Tibial artery (tissue), 4 donors: ENCODE results near the gene ACOT7.
"Not testable (repeated sequence)": the region's sequence is repeated elsewhere in the genome, so short reads cannot be mapped to it uniquely, and the experiment has no call there.

ENCODE experiments used
- DNase-seq, 2 donors: peaks; one replicate each; pipeline ENCODE4 v3.0.0-alpha.2; 2019
- H3K27ac ChIP-seq, 2 donors: fragments of 200-600 bp; sonication (generic) in 1 of 2; 1 replicate in 1 of 2; 2 replicates in 1 of 2; pipeline ENCODE4 v1.5.1; 2018 to 2019; ENCODE audit warnings: mild to moderate bottlenecking in 1 of 2
- H3K27me3 ChIP-seq, 2 donors: fragments of 200-600 bp; sonication (generic) in 1 of 2; one replicate each; pipeline versions ENCODE4 v1.5.1 to v1.6.0; 2016 to 2019
- H3K36me3 ChIP-seq, 3 donors: fragments of 200-600 bp; sonication (generic) in 2 of 3; one replicate each; pipeline ENCODE4 v1.5.1; 2016 to 2019; ENCODE audit warnings: mild to moderate bottlenecking in 2 of 3
- H3K4me1 ChIP-seq, 4 donors: fragments of 200-600 bp; sonication (generic) in 2 of 4; 1 replicate in 3 of 4; 2 replicates in 1 of 4; pipeline ENCODE4 v1.5.1; 2016 to 2019
- H3K4me3 ChIP-seq, 2 donors: fragments of 200-600 bp; sonication (generic) in 1 of 2; 1 replicate in 1 of 2; 2 replicates in 1 of 2; pipeline ENCODE4 v1.5.1; 2018 to 2019; ENCODE audit warnings: mild to moderate bottlenecking in 2 of 2
- H3K9me3 ChIP-seq, 3 donors: fragments of 200-600 bp; sonication (generic) in 1 of 3; one replicate each; pipeline ENCODE4 v1.5.1; 2016 to 2019
- CTCF ChIP-seq, 2 experiments: fragments of 200-600 bp in 1 of 2; fragments of 450-650 bp in 1 of 2; IDR thresholded peaks; one replicate each; pipeline ENCODE4 v1.5.1; 2017 to 2019; ENCODE audit warnings: antibody characterized with exemption in 2 of 2, mild to moderate bottlenecking in 1 of 2, moderate library complexity in 1 of 2
- intact Hi-C: fragments of 100-400 bp; cut with DNase I; formaldehyde crosslinking; loops from one replicate; pipeline ENCODE4 v1.15.0; 2023; ENCODE audit warnings: low total_unique reads

The ACOT7 gene

GRCh38 chr1:6313393-6314200 lies 80.0 kb downstream of the ACOT7 start:
- H3K4me3 ChIP-seq: no peak overlapping the region
- no peaks in the 10 kb centered on the region for H3K9me3 ChIP-seq
- peaks cover 0 to 6% (median 0%) of the 10 kb centered on the region in 3 donors for H3K36me3 ChIP-seq
- no peak overlapping the region for H3K27ac ChIP-seq
- TF ChIP-seq CTCF (IDR thresholded peaks at IDR 0.05): no peak
- no peak for DNase-seq
- intact Hi-C loops: no loop called here
- H3K27me3 ChIP-seq: no peaks in the 10 kb centered on the region
- no peaks in the 10 kb centered on the region for H3K4me1 ChIP-seq

GRCh38 chr1:6310116-6310848 lies 83.3 kb downstream of the ACOT7 start:
- intact Hi-C loops: no loop called here
- Histone ChIP-seq H3K4me1 (no peaks in the 10 kb centered on the region), H3K27ac (no peak overlapping the region), H3K27me3 (no peaks in the 10 kb centered on the region), H3K4me3 (no peak overlapping the region), H3K36me3 (no peaks in the 10 kb centered on the region), H3K9me3 (no peaks in the 10 kb centered on the region)
- DNase-seq: no peak
- no peak for TF ChIP-seq CTCF (IDR thresholded peaks at IDR 0.05)

GRCh38 chr1:6309564-6309963 lies 84.0 kb downstream of the ACOT7 start:
- no peak for TF ChIP-seq CTCF (IDR thresholded peaks at IDR 0.05)
- intact Hi-C loops: no loop called here
- Histone ChIP-seq H3K9me3 (no peaks in the 10 kb centered on the region), H3K4me1 (no peaks in the 10 kb centered on the region), H3K36me3 (no peaks in the 10 kb centered on the region), H3K27ac (no peak overlapping the region), H3K4me3 (no peak overlapping the region), H3K27me3 (no peaks in the 10 kb centered on the region)
- DNase-seq: no peak

- no peaks in the 10 kb centered on the region for H3K27me3 ChIP-seq
- no peaks in the 10 kb centered on the region for H3K9me3 ChIP-seq
- TF ChIP-seq CTCF (IDR thresholded peaks at IDR 0.05): no peak
- H3K4me1 ChIP-seq: no peaks in the 10 kb centered on the region
- intact Hi-C loops: no loop called here
- DNase-seq: no peak
- H3K36me3 ChIP-seq: no peaks in the 10 kb centered on the region
- no peak overlapping the region for H3K4me3 ChIP-seq
- no peak overlapping the region for H3K27ac ChIP-seq
Observed at GRCh38 chr1:6308449-6308848, 85.1 kb downstream of the ACOT7 start.

- H3K4me3 ChIP-seq, DNase-seq, H3K36me3 ChIP-seq, H3K4me1 ChIP-seq, H3K27ac ChIP-seq, H3K27me3 ChIP-seq, intact Hi-C loops, H3K9me3 ChIP-seq: not testable (repeated sequence)
Observed at GRCh38 chr1:6307682-6308081, 85.9 kb downstream of the ACOT7 start.

GRCh38 chr1:6307099-6307498 lies 86.5 kb downstream of the ACOT7 start:
- H3K27me3 ChIP-seq: no peaks in the 10 kb centered on the region
- intact Hi-C loops: no loop called here

More at GRCh38 chr1:6307099-6307498, 86.5 kb downstream of the ACOT7 start:
- no peak for DNase-seq
- Histone ChIP-seq H3K27ac (no peak overlapping the region), H3K4me3 (no peak overlapping the region), H3K4me1 (no peaks in the 10 kb centered on the region), H3K9me3 (no peaks in the 10 kb centered on the region), H3K36me3 (no peaks in the 10 kb centered on the region)
- no peak for TF ChIP-seq CTCF (IDR thresholded peaks at IDR 0.05)
